Prostate gland (tissue), 2 donors: Measurements from ENCODE around the gene RNPC3.

Source experiments
- CTCF ChIP-seq, 4 experiments: fragments of 200-600 bp in 2 of 4; fragments of 450-650 bp in 2 of 4; sonication (generic) in 2 of 4; IDR thresholded peaks; 1 replicate in 3 of 4; 2 replicates in 1 of 4; pipeline ENCODE4 v1.5.1; 2016 to 2019; ENCODE audit warnings: antibody characterized with exemption in 4 of 4, mild to moderate bottlenecking in 2 of 4, moderate library complexity in 2 of 4
- POLR2A ChIP-seq: fragments of 450-650 bp; IDR thresholded peaks from one replicate; pipeline ENCODE4 v1.6.1; 2016; ENCODE audit warnings: antibody characterized with exemption, mild to moderate bottlenecking

GRCh38 chr1:103525607-103526507, at the start of gene RNPC3:
- TF ChIP-seq CTCF (IDR thresholded peaks at IDR 0.05) (no peak), POLR2A (no peak)
